ENCODE measurements around the gene MAP3K12. TPM values are rescaled to one million over a fixed set of nuclear protein-coding genes. Genes with fewer than 3 reads are reported as not detected.

Gene MAP3K12
- total RNA-seq, 1 donor from 2014 or later: 17.2 TPM

DNA sequence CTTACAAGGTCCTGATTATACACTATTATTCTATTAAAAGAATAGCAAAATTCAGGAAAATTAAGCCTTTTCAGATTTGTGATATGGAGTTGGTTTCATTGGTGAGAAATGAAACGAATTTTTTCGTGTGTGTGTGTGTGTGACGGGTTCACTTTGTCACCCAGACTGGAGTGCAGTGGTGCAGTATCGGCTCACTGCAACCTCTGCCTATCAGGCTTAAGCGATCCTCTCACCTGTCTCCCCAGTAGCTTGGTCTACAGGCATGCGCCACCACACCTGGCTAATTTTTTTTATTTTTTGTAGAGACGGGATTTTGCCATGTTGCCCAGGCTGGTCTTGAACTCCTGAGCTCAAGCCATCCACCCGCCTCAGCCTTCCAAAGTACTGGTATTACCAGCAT, 37.7 kb downstream of the MAP3K12 start:
- peaks cover 100% of the 10 kb centered on the region for H3K79me2 ChIP-seq (ENCODE audit: low read depth)
- peak overlapping the region; percentile 65 for H3K27ac ChIP-seq

DNA sequence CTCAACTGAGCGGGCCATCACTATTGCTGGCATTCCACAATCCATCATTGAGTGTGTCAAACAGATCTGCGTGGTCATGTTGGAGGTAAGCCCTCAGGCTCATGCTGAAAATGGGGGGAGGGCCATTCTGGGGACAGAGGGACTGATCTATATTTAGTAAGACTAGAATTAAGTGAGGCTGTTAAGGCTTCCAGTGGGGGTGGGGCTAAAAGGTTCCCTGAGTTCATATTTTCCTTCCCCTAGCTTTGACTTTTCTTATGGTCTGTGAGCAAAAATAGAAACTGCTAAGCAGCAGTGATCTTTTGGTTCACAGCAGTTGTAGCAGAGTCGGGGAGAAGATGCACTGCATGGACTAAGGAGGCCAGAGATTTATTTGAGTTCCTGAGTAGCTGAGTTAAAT, 38.2 kb downstream of the MAP3K12 start:
- Mint-ChIP-seq H3K9me3 (no peaks in the 10 kb centered on the region), H3K4me3 (no peak overlapping the region), H3K36me3 (peaks cover 57% of the 10 kb centered on the region), H3K4me1 (peaks cover 54% of the 10 kb centered on the region), H3K27ac (no peak overlapping the region), H3K27me3 (ENCODE audit: insufficient read depth, low read depth) (peaks cover 10% of the 10 kb centered on the region)
- H3K4me2 ChIP-seq: peak overlapping the region; percentile 59
- no peaks in the 10 kb centered on the region for H3K9me3 ChIP-seq (ENCODE audit: low read depth)
- no peak for DNase-seq (ENCODE audit: low spot score)
- peak overlapping the region; percentile 7 for H3K27ac ChIP-seq
- no peak overlapping the region for H2AFZ ChIP-seq (replicated peaks)
- H3K79me2 ChIP-seq (ENCODE audit: low read depth): peaks cover 100% of the 10 kb centered on the region
- peak overlapping the region; percentile 4 for H3K4me3 ChIP-seq
- peak overlapping the region; percentile 17 for H3K9ac ChIP-seq
- TF ChIP-seq EZH2 (IDR thresholded peaks at IDR 0.05): no peak
- TF ChIP-seq EZH2phosphoT487 (IDR thresholded peaks at IDR 0.05): no peak
- TF ChIP-seq, protein P1, sequence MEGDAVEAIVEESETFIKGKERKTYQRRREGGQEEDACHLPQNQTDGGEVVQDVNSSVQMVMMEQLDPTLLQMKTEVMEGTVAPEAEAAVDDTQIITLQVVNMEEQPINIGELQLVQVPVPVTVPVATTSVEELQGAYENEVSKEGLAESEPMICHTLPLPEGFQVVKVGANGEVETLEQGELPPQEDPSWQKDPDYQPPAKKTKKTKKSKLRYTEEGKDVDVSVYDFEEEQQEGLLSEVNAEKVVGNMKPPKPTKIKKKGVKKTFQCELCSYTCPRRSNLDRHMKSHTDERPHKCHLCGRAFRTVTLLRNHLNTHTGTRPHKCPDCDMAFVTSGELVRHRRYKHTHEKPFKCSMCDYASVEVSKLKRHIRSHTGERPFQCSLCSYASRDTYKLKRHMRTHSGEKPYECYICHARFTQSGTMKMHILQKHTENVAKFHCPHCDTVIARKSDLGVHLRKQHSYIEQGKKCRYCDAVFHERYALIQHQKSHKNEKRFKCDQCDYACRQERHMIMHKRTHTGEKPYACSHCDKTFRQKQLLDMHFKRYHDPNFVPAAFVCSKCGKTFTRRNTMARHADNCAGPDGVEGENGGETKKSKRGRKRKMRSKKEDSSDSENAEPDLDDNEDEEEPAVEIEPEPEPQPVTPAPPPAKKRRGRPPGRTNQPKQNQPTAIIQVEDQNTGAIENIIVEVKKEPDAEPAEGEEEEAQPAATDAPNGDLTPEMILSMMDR (IDR thresholded peaks at IDR 0.05): no peak
- peaks cover 100% of the 10 kb centered on the region for H4K20me1 ChIP-seq (ENCODE audit: low read depth)
- H3K27me3 ChIP-seq: no peaks in the 10 kb centered on the region
- peaks cover 59% of the 10 kb centered on the region for H3K4me1 ChIP-seq
- peaks cover 65% of the 10 kb centered on the region for H3K36me3 ChIP-seq
- H3F3A ChIP-seq (ENCODE audit: low read depth): peaks cover 99% of the 10 kb centered on the region

More for the DNA sequence above, 37.7 kb downstream of the MAP3K12 start:
- H3K9me3 ChIP-seq (ENCODE audit: low read depth): no peaks in the 10 kb centered on the region
- TF ChIP-seq EZH2 (IDR thresholded peaks at IDR 0.05) (no peak), EZH2phosphoT487 (IDR thresholded peaks at IDR 0.05) (no peak)
- TF ChIP-seq, protein P1 (IDR thresholded peaks at IDR 0.05): no peak
- no peaks in the 10 kb centered on the region for H3K9me3 Mint-ChIP-seq
- peaks cover 100% of the 10 kb centered on the region for H4K20me1 ChIP-seq (ENCODE audit: low read depth)
- peaks cover 60% of the 10 kb centered on the region for H3K36me3 Mint-ChIP-seq
- peaks cover 10% of the 10 kb centered on the region for H3K27me3 Mint-ChIP-seq (ENCODE audit: insufficient read depth, low read depth)
- H2AFZ ChIP-seq (replicated peaks): no peak overlapping the region
- H3K27me3 ChIP-seq: no peaks in the 10 kb centered on the region
- peaks cover 98% of the 10 kb centered on the region for H3F3A ChIP-seq (ENCODE audit: low read depth)
- peak overlapping the region; percentile 35 for H3K9ac ChIP-seq
- H3K4me3 Mint-ChIP-seq: no peak overlapping the region
- peaks cover 59% of the 10 kb centered on the region for H3K4me1 ChIP-seq
- no peak overlapping the region for H3K27ac Mint-ChIP-seq
- peaks cover 53% of the 10 kb centered on the region for H3K4me1 Mint-ChIP-seq
- peaks cover 64% of the 10 kb centered on the region for H3K36me3 ChIP-seq
- DNase-seq (ENCODE audit: low spot score): no peak
- H3K4me3 ChIP-seq: no peak overlapping the region
- peak overlapping the region; percentile 59 for H3K4me2 ChIP-seq

DNA sequence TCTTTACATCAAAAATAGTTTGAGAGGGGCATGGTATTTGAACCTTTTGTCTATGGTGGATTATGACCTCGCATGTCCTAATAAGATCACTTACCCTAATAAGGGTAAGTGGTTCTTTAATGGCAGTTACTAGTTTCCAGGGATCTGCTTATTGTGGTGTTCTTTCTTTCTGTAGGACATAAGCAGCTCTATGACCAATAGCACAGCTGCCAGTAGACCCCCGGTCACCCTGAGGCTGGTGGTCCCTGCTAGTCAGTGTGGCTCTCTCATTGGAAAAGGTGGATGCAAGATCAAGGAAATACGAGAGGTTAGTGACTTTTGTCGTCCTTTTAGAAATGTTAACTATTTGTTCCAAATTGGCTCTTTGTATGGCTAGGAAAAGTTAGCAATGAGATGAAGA, 40.2 kb downstream of the MAP3K12 start:
- TF ChIP-seq EZH2phosphoT487 (IDR thresholded peaks at IDR 0.05) (no peak), EZH2 (IDR thresholded peaks at IDR 0.05) (no peak)
- TF ChIP-seq, protein P1 (IDR thresholded peaks at IDR 0.05): no peak
- Mint-ChIP-seq H3K27me3 (ENCODE audit: insufficient read depth, low read depth) (peaks cover 8% of the 10 kb centered on the region), H3K36me3 (peaks cover 67% of the 10 kb centered on the region), H3K4me3 (no peak overlapping the region), H3K9me3 (no peaks in the 10 kb centered on the region), H3K27ac (no peak overlapping the region), H3K4me1 (peaks cover 54% of the 10 kb centered on the region)
- H3K36me3 ChIP-seq: peaks cover 61% of the 10 kb centered on the region
- peaks cover 69% of the 10 kb centered on the region for H3K4me1 ChIP-seq
- no peak overlapping the region for H3K4me2 ChIP-seq
- H3K9me3 ChIP-seq (ENCODE audit: low read depth): no peaks in the 10 kb centered on the region
- H3K4me3 ChIP-seq: no peak overlapping the region
- H4K20me1 ChIP-seq (ENCODE audit: low read depth): peaks cover 100% of the 10 kb centered on the region
- H3K27ac ChIP-seq: no peak overlapping the region
- peaks cover 100% of the 10 kb centered on the region for H3F3A ChIP-seq (ENCODE audit: low read depth)
- H3K27me3 ChIP-seq: no peaks in the 10 kb centered on the region
- H2AFZ ChIP-seq (replicated peaks): no peak overlapping the region
- peaks cover 100% of the 10 kb centered on the region for H3K79me2 ChIP-seq (ENCODE audit: low read depth)
- no peak overlapping the region for H3K9ac ChIP-seq
- no peak for DNase-seq (ENCODE audit: low spot score)

All from neural progenitor cell (in vitro differentiated cells).